Measurements from ENCODE around the gene MGAT1.

DNA sequence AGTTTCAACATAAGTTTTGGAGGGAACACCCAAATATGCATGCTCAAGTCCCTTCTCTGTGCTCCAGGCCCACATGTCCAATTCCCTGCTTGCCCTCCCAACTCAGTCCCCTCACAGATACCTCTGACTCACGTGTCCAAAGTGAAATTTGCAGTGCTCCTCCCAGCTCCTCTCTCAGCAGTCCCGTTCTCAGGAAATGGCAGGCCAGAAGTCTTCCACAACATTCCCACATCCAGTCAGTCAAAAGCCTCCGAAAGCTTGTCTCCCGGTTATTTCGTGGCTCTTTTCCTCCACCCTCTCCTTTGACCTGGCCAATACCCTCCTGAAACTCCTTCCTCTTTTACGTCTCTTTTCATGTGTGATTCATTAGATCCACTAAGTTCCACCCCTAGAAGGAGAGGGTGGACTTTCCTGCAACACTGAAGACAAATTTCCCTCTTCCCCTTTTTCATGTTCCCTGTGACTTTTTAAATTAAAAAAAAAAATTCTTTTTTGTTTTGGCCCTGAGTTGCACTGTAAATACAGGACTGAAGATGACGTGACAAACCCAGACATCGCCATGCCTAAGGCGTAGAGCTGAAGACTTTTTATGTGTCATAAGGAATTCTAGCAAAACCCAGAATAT lies 12.8 kb upstream of the MGAT1 start:
- TF ChIP-seq, protein P1, sequence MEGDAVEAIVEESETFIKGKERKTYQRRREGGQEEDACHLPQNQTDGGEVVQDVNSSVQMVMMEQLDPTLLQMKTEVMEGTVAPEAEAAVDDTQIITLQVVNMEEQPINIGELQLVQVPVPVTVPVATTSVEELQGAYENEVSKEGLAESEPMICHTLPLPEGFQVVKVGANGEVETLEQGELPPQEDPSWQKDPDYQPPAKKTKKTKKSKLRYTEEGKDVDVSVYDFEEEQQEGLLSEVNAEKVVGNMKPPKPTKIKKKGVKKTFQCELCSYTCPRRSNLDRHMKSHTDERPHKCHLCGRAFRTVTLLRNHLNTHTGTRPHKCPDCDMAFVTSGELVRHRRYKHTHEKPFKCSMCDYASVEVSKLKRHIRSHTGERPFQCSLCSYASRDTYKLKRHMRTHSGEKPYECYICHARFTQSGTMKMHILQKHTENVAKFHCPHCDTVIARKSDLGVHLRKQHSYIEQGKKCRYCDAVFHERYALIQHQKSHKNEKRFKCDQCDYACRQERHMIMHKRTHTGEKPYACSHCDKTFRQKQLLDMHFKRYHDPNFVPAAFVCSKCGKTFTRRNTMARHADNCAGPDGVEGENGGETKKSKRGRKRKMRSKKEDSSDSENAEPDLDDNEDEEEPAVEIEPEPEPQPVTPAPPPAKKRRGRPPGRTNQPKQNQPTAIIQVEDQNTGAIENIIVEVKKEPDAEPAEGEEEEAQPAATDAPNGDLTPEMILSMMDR (conservative IDR thresholded peaks at IDR 0.05 in 1 of 2, IDR thresholded peaks at IDR 0.05 in 1 of 2; ENCODE audit: extremely low read depth in 1 of 2, insufficient read depth in 1 of 2, low read depth in 1 of 2, low read length in 2 of 2): no peak
- TF ChIP-seq EZH2 (IDR thresholded peaks at IDR 0.05; ENCODE audit: borderline replicate concordance, low read length): no peak

All from mammary epithelial cell (primary cell).